HepG2 (cell line): Measurements from ENCODE around the gene CCDC142. TPM values are rescaled to one million over a fixed set of nuclear protein-coding genes. Genes with fewer than 3 reads are reported as not detected.

Experiments
- AKAP8 ChIP-seq: sonication (generic); formaldehyde crosslinking; IDR thresholded peaks from 2 replicates; pipeline ENCODE4 v1.5.1; 2020; ENCODE audit warnings: mild to moderate bottlenecking, missing genetic modification reagents
- BATF2 ChIP-seq: sonication (generic); formaldehyde crosslinking; IDR thresholded peaks from 2 replicates; pipeline ENCODE4 v1.8.0; 2022; ENCODE audit warnings: mild to moderate bottlenecking, missing genetic modification reagents, moderate library complexity
- BHLHE40 ChIP-seq: IDR thresholded peaks from 2 replicates; pipeline ENCODE4 v1.6.1; 2011; ENCODE audit warnings: low read length, improper control_type of control experiment
- BRCA1 ChIP-seq: sonication (generic); formaldehyde crosslinking; IDR thresholded peaks from 2 replicates; pipeline ENCODE4 v1.4.0; 2020; ENCODE audit warnings: missing genetic modification reagents
- DNMT3B ChIP-seq: conservative IDR thresholded peaks from 2 replicates; pipeline ENCODE4 v1.6.1; 2016; ENCODE audit warnings: missing biosample characterization, control low read depth
- ELF3 ChIP-seq: IDR thresholded peaks from 2 replicates; pipeline ENCODE4 v1.6.1; 2016; ENCODE audit warnings: missing genetic modification reagents, missing compliant biosample characterization
- KDM5B ChIP-seq: sonication (generic); formaldehyde crosslinking; IDR thresholded peaks from 2 replicates; pipeline ENCODE4 v1.4.0; 2020; ENCODE audit warnings: missing genetic modification reagents, mild to moderate bottlenecking, borderline replicate concordance
- KDM6A ChIP-seq: IDR thresholded peaks from 2 replicates; pipeline ENCODE4 v1.6.1; 2016; ENCODE audit warnings: low read depth
- KLF11 ChIP-seq: IDR thresholded peaks from 2 replicates; pipeline ENCODE4 v1.6.1; 2016; ENCODE audit warnings: missing compliant biosample characterization
- NFIB ChIP-seq: sonication (generic); formaldehyde crosslinking; IDR thresholded peaks from 2 replicates; pipeline ENCODE4 v1.9.0; 2021; ENCODE audit warnings: missing genetic modification reagents, mild to moderate bottlenecking, borderline replicate concordance
- NR1H2 ChIP-seq: sonication (generic); formaldehyde crosslinking; IDR thresholded peaks from 2 replicates; pipeline ENCODE4 v1.8.1; 2022; ENCODE audit warnings: low read depth, missing genetic modification reagents, borderline replicate concordance
- PCBP1 ChIP-seq: fragments of 200-400 bp; formaldehyde crosslinking; IDR thresholded peaks from 2 replicates; pipeline ENCODE4 v1.6.1; 2017; ENCODE audit warnings: mild to moderate bottlenecking, low read depth, low read length, borderline replicate concordance
- REPIN1 ChIP-seq: sonication (generic); formaldehyde crosslinking; IDR thresholded peaks from 2 replicates; pipeline ENCODE4 v1.8.0; 2022; ENCODE audit warnings: missing genetic modification reagents, low read depth, mild to moderate bottlenecking, borderline replicate concordance
- SIN3A ChIP-seq: IDR thresholded peaks from 2 replicates; pipeline ENCODE4 v1.6.1; 2011; ENCODE audit warnings: low read depth, mild to moderate bottlenecking, control low read depth, low read length, borderline replicate concordance
- SIN3B ChIP-seq: fragments of 150-350 bp; IDR thresholded peaks from 2 replicates; pipeline ENCODE4 v1.6.1; 2014; ENCODE audit warnings: low read length
- SMAD1 ChIP-seq: sonication (generic); formaldehyde crosslinking; IDR thresholded peaks from 2 replicates; pipeline ENCODE4 v1.4.0; 2020; ENCODE audit warnings: missing genetic modification reagents, low read depth, mild to moderate bottlenecking, borderline replicate concordance
- TEF ChIP-seq: sonication (generic); formaldehyde crosslinking; IDR thresholded peaks from 2 replicates; pipeline ENCODE4 v1.5.0; 2020; ENCODE audit warnings: missing genetic modification reagents
- ZBTB10 ChIP-seq: sonication (generic); formaldehyde crosslinking; IDR thresholded peaks from 2 replicates; pipeline ENCODE4 v1.4.0; 2020; ENCODE audit warnings: missing genetic modification reagents, borderline replicate concordance
- ZFAT ChIP-seq: sonication (generic); formaldehyde crosslinking; conservative IDR thresholded peaks from 2 replicates; pipeline ENCODE4 v1.8.1; 2023; ENCODE audit warnings: missing genetic modification reagents, inconsistent platforms
- ZFP1 ChIP-seq: IDR thresholded peaks from 2 replicates; pipeline ENCODE4 v1.6.1; 2016
- ZNF101 ChIP-seq: sonication (generic); formaldehyde crosslinking; IDR thresholded peaks from 2 replicates; pipeline ENCODE4 v1.4.0; 2020; ENCODE audit warnings: mild to moderate bottlenecking, low read depth, missing genetic modification reagents, borderline replicate concordance
- ZNF343 ChIP-seq: sonication (generic); formaldehyde crosslinking; IDR thresholded peaks from 2 replicates; pipeline ENCODE4 v1.4.0; 2020; ENCODE audit warnings: mild to moderate bottlenecking, missing genetic modification reagents
- ZNF543 ChIP-seq: sonication (generic); formaldehyde crosslinking; IDR thresholded peaks from 2 replicates; pipeline ENCODE4 v1.4.0; 2020; ENCODE audit warnings: mild to moderate bottlenecking, missing genetic modification reagents
- ZNF547 ChIP-seq: sonication (generic); formaldehyde crosslinking; IDR thresholded peaks from 2 replicates; pipeline ENCODE4 v1.5.1; 2020; ENCODE audit warnings: mild to moderate bottlenecking, missing genetic modification reagents
- ZNF589 ChIP-seq: sonication (generic); formaldehyde crosslinking; conservative IDR thresholded peaks from 2 replicates; pipeline ENCODE4 v1.8.0; 2022; ENCODE audit warnings: mild to moderate bottlenecking, moderate library complexity, missing genetic modification reagents
- ZNF709 ChIP-seq: sonication (generic); formaldehyde crosslinking; IDR thresholded peaks from 2 replicates; pipeline ENCODE4 v1.5.0; 2020; ENCODE audit warnings: mild to moderate bottlenecking, missing genetic modification reagents
- ZSCAN30 ChIP-seq: sonication (generic); formaldehyde crosslinking; IDR thresholded peaks from 2 replicates; pipeline ENCODE4 v1.5.0; 2020; ENCODE audit warnings: mild to moderate bottlenecking, missing genetic modification reagents
- polyA plus RNA-seq, 8 experiments: library from polyadenylated mRNA; depleted of rRNA in 3 of 8; stranded (reverse) in 7 of 8; unstranded in 1 of 8; fragments of >200 nt; fragmentation: Illumina TruSeq in 4 of 8; extraction: Trizol in 4 of 8; gene quantifications; 2 replicates each; pipeline versions ENCODE4 v1.2.1 to v1.2.3, GENCODE V29; 2011 to 2016; ENCODE audit warnings: low read depth in 4 of 8, missing spikeins in 1 of 8, mixed read lengths in 1 of 8; ENCODE audit not compliant: insufficient read depth in 1 of 8
- total RNA-seq, 5 experiments: library from RNA; depleted of rRNA; stranded (reverse); fragments of >200 nt; fragmentation: Illumina TruSeq; extraction: Trizol; gene quantifications; 2 replicates each; pipeline ENCODE4 v1.2.3, GENCODE V29; 2016; ENCODE audit warnings: low read depth in 1 of 5

CCDC142 gene
- total and polyA plus RNA-seq, 2 of the 13 experiments (the other 11 are each of a cell fraction or from before 2014, with no cell fraction given): 14.7 to 30.4 TPM

- TF ChIP-seq ZNF547 (CRISPR knock-in tag): peak; percentile 73
- TF ChIP-seq ZNF101 (CRISPR knock-in tag): peak; percentile 91; the same call in 1 of the 2 replicates
- peak; percentile 36; the same call in 1 of the 2 replicates for TF ChIP-seq ZNF709 (CRISPR knock-in tag)
- TF ChIP-seq BRCA1: peak; percentile 67; the same call in 1 of the 2 replicates
- 0 out of 2 replicates have a peak, but pooled peaks have one; percentile 57 for TF ChIP-seq NFIB (CRISPR knock-in tag)
- peak; percentile 88 for TF ChIP-seq REPIN1
- TF ChIP-seq ZNF543 (CRISPR knock-in tag): peak; percentile 99
- TF ChIP-seq SMAD1: peak; percentile 58; the same call in 1 of the 2 replicates
- peak; percentile 80; the same call in 1 of the 2 replicates for TF ChIP-seq KDM5B (CRISPR knock-in tag)
- 0 out of 2 replicates have a peak, but pooled peaks have one; percentile 18 for TF ChIP-seq PCBP1
- peak; percentile 73 for TF ChIP-seq ZBTB10 (CRISPR knock-in tag)
- TF ChIP-seq SIN3B: peak; percentile 77; the same call in 1 of the 2 replicates
- no peak for TF ChIP-seq ZFAT (CRISPR knock-in tag)
- TF ChIP-seq KDM6A: no peak
- 0 out of 2 replicates have a peak, but pooled peaks have one; percentile 56 for TF ChIP-seq BATF2
- peak; percentile 92 for TF ChIP-seq SIN3A
- peak; percentile 15 for TF ChIP-seq TEF (CRISPR knock-in tag)
- TF ChIP-seq BHLHE40: peak; percentile 32; the same call in 1 of the 2 replicates
- no peak for TF ChIP-seq ZSCAN30 (CRISPR knock-in tag)
- no peak for TF ChIP-seq KLF11 (CRISPR knock-in tag)
- TF ChIP-seq ELF3 (CRISPR knock-in tag): peak; percentile 80
- TF ChIP-seq ZNF589 (CRISPR knock-in tag): no peak
- no peak; the same call in 1 of the 2 replicates for TF ChIP-seq ZFP1 (CRISPR knock-in tag)
- TF ChIP-seq ZNF343 (CRISPR knock-in tag): peak; percentile 61
- no peak for TF ChIP-seq AKAP8 (CRISPR knock-in tag)
- no peak; the same call in 1 of the 2 replicates for TF ChIP-seq NR1H2 (CRISPR knock-in tag)
- TF ChIP-seq DNMT3B (CRISPR knock-in tag): no peak
These were observed 46.8 kb upstream of the CCDC142 start, which contains the start of the genes AUP1 and HTRA2 (continued) for GRCh38 chr2:74529357-74530238.
